Measurements from ENCODE around the gene CREBZF.

CREBZF gene, protein sequence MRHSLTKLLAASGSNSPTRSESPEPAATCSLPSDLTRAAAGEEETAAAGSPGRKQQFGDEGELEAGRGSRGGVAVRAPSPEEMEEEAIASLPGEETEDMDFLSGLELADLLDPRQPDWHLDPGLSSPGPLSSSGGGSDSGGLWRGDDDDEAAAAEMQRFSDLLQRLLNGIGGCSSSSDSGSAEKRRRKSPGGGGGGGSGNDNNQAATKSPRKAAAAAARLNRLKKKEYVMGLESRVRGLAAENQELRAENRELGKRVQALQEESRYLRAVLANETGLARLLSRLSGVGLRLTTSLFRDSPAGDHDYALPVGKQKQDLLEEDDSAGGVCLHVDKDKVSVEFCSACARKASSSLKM

GRCh38 chr11:85664615-85665481 is at the start of gene CREBZF:
TSS of gene CREBZF (minus strand) at chr11:85665129. CDS start at chr11:85664875, 254 bp downstream.
- TF ChIP-seq POLR2A (IDR thresholded peaks at IDR 0.05; ENCODE audit: low read depth, low read length), result peak; percentile 89
- FAIRE-seq, result peak; percentile 99
- peak; percentile 86 for DNase-seq (ENCODE audit: insufficient read length, low spot score)

GRCh38 chr11:85712953-85713352 is 48.0 kb upstream of the CREBZF start:
- peak; percentile 55 for FAIRE-seq
- TF ChIP-seq POLR2A (IDR thresholded peaks at IDR 0.05; ENCODE audit: low read depth, low read length), result no peak
- DNase-seq (ENCODE audit: insufficient read length, low spot score), result no peak

- DNase-seq (ENCODE audit: insufficient read length, low spot score), result no peak
- FAIRE-seq, result no peak
- TF ChIP-seq POLR2A (IDR thresholded peaks at IDR 0.05; ENCODE audit: low read depth, low read length), result no peak
Measured at GRCh38 chr11:85710917-85711316, 46.0 kb upstream of the CREBZF start.

- peak; percentile 41 for FAIRE-seq
- no peak for TF ChIP-seq POLR2A (IDR thresholded peaks at IDR 0.05; ENCODE audit: low read depth, low read length)
- DNase-seq (ENCODE audit: insufficient read length, low spot score), result no peak
Measured at GRCh38 chr11:85709941-85710702, 45.2 kb upstream of the CREBZF start.

DNA sequence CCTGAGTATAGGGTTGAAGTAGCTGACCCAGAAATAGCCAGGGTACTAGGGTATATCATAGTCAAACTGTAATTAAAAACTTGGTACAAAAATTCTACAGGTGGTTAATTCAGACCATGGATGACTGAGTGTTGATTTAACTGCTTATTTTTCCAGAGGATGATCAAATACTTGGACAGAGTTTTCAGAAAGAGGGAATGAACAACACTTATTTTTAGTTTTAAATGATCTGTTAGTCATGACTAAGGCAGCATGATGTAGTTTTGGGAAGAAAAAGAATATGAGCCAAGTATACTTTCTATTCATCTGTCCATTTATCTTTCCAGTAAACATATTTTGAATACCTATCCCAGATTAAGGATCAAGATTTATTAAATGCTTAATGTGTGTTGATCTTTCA is 40.9 kb upstream of the CREBZF start:
- DNase-seq (ENCODE audit: insufficient read length, low spot score) (no peak), FAIRE-seq (peak; percentile 88)
- no peak for TF ChIP-seq POLR2A (IDR thresholded peaks at IDR 0.05; ENCODE audit: low read depth, low read length)

DNA sequence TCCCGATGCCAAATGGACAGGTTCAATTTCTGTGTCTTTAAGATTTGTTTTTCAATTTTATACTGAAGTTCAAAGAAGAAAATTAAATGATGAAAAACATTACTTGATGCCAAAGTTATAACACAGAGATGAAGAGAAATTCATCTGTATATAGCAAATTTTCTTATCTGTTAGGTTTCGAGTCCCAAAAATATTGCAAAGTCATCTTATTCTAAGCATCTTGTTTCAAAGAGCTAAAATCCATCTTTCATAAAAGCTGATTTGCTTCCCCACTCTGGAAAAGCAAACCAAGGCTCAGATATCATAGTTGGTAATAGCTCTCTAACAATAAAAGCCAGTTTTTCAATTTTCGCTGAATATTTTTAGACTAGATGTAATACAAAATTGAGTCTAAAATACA is 40.0 kb upstream of the CREBZF start:
- DNase-seq (ENCODE audit: insufficient read length, low spot score), result no peak
- peak; percentile 23 for FAIRE-seq
- TF ChIP-seq POLR2A (IDR thresholded peaks at IDR 0.05; ENCODE audit: low read depth, low read length), result no peak

DNA sequence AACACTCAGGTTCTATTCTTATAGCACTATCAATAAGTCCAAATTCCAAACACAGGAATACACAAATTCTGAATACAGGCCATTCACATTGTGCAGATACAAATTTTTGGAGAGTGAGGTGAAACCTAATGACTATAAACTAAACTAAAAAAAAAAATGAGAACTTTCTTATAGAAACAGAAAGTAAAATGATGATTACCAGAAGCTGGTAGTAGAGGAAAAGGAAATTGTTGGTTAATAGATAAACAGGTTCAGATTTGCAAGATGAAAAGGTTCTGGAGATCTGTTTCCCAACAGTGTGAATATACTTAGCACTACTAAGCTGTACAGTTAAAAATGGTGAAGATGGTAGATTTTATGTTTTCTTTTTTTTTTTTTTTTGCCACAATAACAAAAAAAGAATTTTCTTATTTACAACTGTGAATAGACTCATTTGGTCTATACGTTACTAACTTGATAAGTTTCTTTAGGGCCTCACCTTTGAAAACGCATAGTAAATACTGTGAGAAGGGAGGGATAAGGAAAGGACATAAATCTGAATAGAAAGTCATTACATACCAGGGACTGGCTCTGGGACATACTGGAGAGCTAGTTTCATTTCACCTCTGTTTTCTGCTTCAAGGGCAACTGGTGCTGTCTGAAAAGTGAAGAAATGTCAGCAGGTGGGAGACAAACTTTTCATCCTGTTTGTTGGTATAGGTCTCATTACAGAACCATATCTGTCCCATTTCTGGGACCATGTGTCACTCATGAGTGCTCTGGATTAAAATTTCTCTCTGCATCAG is 35.2 kb upstream of the CREBZF start:
- FAIRE-seq (peak; percentile 15), DNase-seq (ENCODE audit: insufficient read length, low spot score) (no peak)
- no peak for TF ChIP-seq POLR2A (IDR thresholded peaks at IDR 0.05; ENCODE audit: low read depth, low read length)

DNA sequence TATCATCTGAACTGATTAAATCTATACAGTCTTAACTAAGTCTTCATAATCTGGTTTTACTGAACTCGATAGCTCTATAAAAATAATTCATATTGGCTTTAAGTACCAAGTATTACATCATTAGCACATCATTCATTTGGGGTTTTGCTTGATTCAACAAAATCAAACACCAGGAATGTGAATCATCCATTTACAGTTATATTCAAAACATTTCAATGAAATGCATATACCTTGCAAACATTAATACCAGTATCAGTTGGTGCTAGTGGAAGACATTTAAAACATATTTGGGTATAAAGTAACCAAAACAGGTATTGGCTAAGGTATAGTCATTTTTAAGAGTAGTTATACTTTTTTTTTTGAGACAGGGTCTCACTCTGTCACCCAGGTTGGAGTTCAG is 33.3 kb upstream of the CREBZF start:
- no peak for DNase-seq (ENCODE audit: insufficient read length, low spot score)
- no peak for TF ChIP-seq POLR2A (IDR thresholded peaks at IDR 0.05; ENCODE audit: low read depth, low read length)
- no peak for FAIRE-seq

DNA sequence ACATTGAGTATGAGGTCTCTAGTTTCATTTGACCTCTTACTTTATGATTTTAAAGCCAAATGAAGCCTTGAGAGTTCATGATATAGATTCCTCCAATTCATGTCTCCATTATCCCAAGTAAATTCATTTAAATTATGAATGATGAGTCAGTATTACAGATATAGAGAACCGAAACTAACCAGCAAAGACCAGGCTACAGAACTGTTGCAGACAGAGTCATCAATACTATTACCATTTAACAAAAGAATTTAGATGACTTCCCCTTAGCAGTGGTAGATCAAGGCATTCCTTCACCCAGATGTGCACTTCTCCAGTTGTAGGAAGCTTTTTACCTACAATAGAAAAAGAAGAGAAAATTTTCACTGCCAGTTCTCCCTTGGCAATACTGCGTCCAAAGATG is 32.8 kb upstream of the CREBZF start:
- no peak for FAIRE-seq
- DNase-seq (ENCODE audit: insufficient read length, low spot score), result no peak
- no peak for TF ChIP-seq POLR2A (IDR thresholded peaks at IDR 0.05; ENCODE audit: low read depth, low read length)

DNA sequence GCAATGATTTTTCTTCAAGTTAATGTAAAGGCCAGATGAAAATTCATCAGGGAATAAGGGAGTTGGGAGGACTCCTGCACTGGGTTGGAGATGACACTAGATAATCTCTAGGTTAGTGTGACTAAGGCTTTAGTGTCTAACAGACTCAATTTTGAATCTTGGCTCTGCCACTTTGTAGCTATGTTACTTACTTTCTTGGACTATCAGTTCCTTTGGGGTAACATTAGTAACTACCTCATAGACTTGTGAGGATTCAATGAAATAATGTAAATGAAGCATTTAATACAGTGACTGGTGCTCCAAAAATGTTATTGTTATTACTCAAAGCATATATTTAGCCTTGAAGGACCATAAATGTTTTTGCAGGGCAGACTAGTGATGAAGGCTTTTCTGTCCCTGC is 30.6 kb upstream of the CREBZF start:
- TF ChIP-seq POLR2A (IDR thresholded peaks at IDR 0.05; ENCODE audit: low read depth, low read length), result no peak
- DNase-seq (ENCODE audit: insufficient read length, low spot score) (no peak), FAIRE-seq (no peak)

DNA sequence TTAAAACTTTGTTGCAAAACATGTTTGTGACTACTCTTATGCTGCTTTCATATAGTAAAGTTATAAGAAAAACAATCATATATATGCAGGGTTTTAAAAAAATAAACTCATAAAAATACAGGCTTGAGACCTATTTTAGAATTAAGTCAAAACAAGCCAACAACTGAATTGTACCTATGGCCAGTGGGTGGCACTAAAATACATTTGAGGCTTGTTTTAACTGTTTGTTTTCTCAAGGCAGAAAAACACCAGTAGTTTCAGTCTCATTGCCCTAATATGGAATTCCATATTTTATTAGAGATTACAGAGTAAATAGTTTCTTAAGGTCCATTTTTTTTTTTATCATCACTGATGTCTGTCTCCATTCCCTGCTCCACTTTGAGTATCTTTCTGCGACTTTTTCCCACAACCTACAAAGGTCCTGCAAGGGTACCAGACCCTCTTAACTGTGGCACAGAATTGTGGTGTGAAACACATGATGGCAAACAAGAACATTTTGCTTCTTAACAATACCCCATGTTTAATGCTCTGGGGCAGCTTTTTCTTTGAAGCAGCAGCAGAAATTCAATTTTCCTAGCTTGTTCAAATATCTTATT is 29.6 kb upstream of the CREBZF start:
- FAIRE-seq (peak; percentile 83), DNase-seq (ENCODE audit: insufficient read length, low spot score) (no peak)
- TF ChIP-seq POLR2A (IDR thresholded peaks at IDR 0.05; ENCODE audit: low read depth, low read length), result no peak

- peak; percentile 94 for DNase-seq (ENCODE audit: insufficient read length, low spot score)
- TF ChIP-seq POLR2A (IDR thresholded peaks at IDR 0.05; ENCODE audit: low read depth, low read length), result no peak
Measured at GRCh38 chr11:85685820-85686459, 21.0 kb upstream of the CREBZF start, which contains the start of gene CCDC89. TSS of gene CCDC89 (minus strand) at chr11:85686195. CDS start at chr11:85686130, 65 bp downstream.

More at GRCh38 chr11:85685820-85686459, 21.0 kb upstream of the CREBZF start, which contains the start of gene CCDC89:
- FAIRE-seq, result peak; percentile 99
